Skeletal muscle tissue (tissue), 4 donors: Measurements from ENCODE around the gene MYLK4. TPM values are rescaled to one million over a fixed set of nuclear protein-coding genes. Genes with fewer than 3 reads are reported as not detected.

Experiments
- H3K27ac ChIP-seq: one replicate; pipeline ENCODE4 v1.7.0; 2013; ENCODE audit warnings: mild to moderate bottlenecking, low read depth, low read length, inconsistent platforms
- H3K27me3 ChIP-seq, 3 donors: one replicate each; pipeline ENCODE4 v1.7.0; 2013; ENCODE audit warnings: low read length in 3 of 3; ENCODE audit not compliant: control insufficient read depth in 3 of 3, insufficient read depth in 3 of 3
- H3K36me3 ChIP-seq, 3 donors: one replicate each; pipeline ENCODE4 v1.7.0; 2013; ENCODE audit warnings: low read length in 3 of 3; ENCODE audit not compliant: control insufficient read depth in 3 of 3, insufficient read depth in 3 of 3
- H3K4me1 ChIP-seq, 3 donors: one replicate each; pipeline ENCODE4 v1.7.0; 2013; ENCODE audit warnings: low read length in 3 of 3, mild to moderate bottlenecking in 3 of 3; ENCODE audit not compliant: control insufficient read depth in 3 of 3, insufficient read depth in 3 of 3
- H3K4me3 ChIP-seq, 3 donors: one replicate each; pipeline ENCODE4 v1.7.0; 2013; ENCODE audit warnings: low read length in 3 of 3
- H3K9ac ChIP-seq, 3 donors: one replicate each; pipeline ENCODE4 v1.7.0; 2013; ENCODE audit warnings: low read length in 3 of 3, mild to moderate bottlenecking in 3 of 3, moderate library complexity in 2 of 3, low read depth in 1 of 3
- H3K9me3 ChIP-seq, 3 donors: one replicate each; pipeline ENCODE4 v1.7.0; 2013; ENCODE audit warnings: low read length in 3 of 3; ENCODE audit not compliant: control insufficient read depth in 3 of 3
- total RNA-seq: library from RNA; depleted of rRNA; stranded (reverse); fragments of >200 nt; gene quantifications from one replicate; pipeline ENCODE4 v1.2.3, GENCODE V29; 2014
- donor health status: Osteomylitis.

MYLK4 gene
- total RNA-seq, 1 donor from 2014 or later = 5.7 TPM

- H3K4me3 ChIP-seq = no peak overlapping the region
- H3K27me3 ChIP-seq = no peaks in the 10 kb centered on the region
- no peak overlapping the region for H3K27ac ChIP-seq
- no peaks in the 10 kb centered on the region for H3K9me3 ChIP-seq
- H3K36me3 ChIP-seq = no peaks in the 10 kb centered on the region
- no peak overlapping the region for H3K9ac ChIP-seq
- H3K4me1 ChIP-seq = no peaks in the 10 kb centered on the region
Observed at GRCh38 chr6:2616811-2617210, 133.9 kb downstream of the MYLK4 start.

- no peak overlapping the region for H3K27ac ChIP-seq
- no peaks in the 10 kb centered on the region for H3K4me1 ChIP-seq
- H3K36me3 ChIP-seq = no peaks in the 10 kb centered on the region
- no peak overlapping the region for H3K4me3 ChIP-seq
- no peaks in the 10 kb centered on the region for H3K9me3 ChIP-seq
- H3K9ac ChIP-seq = no peak overlapping the region
- H3K27me3 ChIP-seq = no peaks in the 10 kb centered on the region
Observed at GRCh38 chr6:2615251-2615650, 135.5 kb downstream of the MYLK4 start.

GRCh38 chr6:2614846-2615245 lies 135.9 kb downstream of the MYLK4 start:
- Histone ChIP-seq H3K27me3 (no peaks in the 10 kb centered on the region), H3K4me3 (no peak overlapping the region), H3K27ac (no peak overlapping the region), H3K9me3 (no peaks in the 10 kb centered on the region), H3K4me1 (no peaks in the 10 kb centered on the region), H3K9ac (no peak overlapping the region), H3K36me3 (no peaks in the 10 kb centered on the region)

GRCh38 chr6:2614155-2614554 lies 136.6 kb downstream of the MYLK4 start:
- Histone ChIP-seq H3K9ac (no peak overlapping the region), H3K4me1 (no peaks in the 10 kb centered on the region), H3K27ac (no peak overlapping the region), H3K27me3 (no peaks in the 10 kb centered on the region), H3K4me3 (no peak overlapping the region), H3K36me3 (no peaks in the 10 kb centered on the region), H3K9me3 (no peaks in the 10 kb centered on the region)

Other genes with a start within 250 kb of the MYLK4 start
- 27.7 TPM for gene WRNIP1, start 14.5 kb upstream of the MYLK4 start, total RNA-seq
- gene SERPINB1, start 90.9 kb upstream of the MYLK4 start, total RNA-seq = 11.5 TPM
- 3.1 TPM for gene SERPINB9, start 152.4 kb upstream of the MYLK4 start, total RNA-seq
- gene SERPINB6, start 220.6 kb upstream of the MYLK4 start, total RNA-seq = 52.7 TPM
- gene NQO2, start 249.0 kb upstream of the MYLK4 start, total RNA-seq = 5.7 TPM